ENCODE results near the gene NRXN2. TPM values are rescaled to one million over a fixed set of nuclear protein-coding genes. Genes with fewer than 3 reads are reported as not detected.

Gene NRXN2
- total RNA-seq, 3 donors from 2014 or later: 3.9 to 42.0 (median 6.9) TPM

DNA sequence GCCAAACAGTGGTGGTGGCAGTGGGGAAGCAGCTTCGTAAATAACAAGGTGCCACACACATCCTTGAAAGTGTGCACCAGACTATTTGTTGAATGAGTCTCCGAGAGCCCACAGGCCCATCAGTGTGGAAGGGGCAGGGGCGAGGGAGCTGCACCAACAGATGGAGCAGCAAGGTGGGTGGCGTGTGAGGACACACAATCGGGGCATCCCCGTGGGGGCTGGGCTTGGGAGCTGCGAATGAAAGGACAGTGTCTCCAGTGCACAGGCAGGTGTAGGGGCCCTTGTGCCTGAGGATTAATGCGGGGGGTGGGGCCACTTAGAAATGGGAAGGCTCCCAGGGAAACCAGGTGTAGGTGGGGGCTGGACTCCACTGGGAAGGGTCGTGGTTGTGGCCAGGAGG, 2.8 kb downstream of the NRXN2 start:
- no peak for TF ChIP-seq CTCF (IDR thresholded peaks at IDR 0.05)
- Histone ChIP-seq H3K9me3 (no peaks in the 10 kb centered on the region), H3K4me3 (no peak overlapping the region), H3K4me1 (ENCODE audit: low read depth) (no peaks in the 10 kb centered on the region), H3K36me3 (ENCODE audit: low read depth) (no peaks in the 10 kb centered on the region)
- DNase-seq (no peak), ATAC-seq (no peak)
- intact Hi-C loops (cut with DNase I, micrococcal nuclease): no loop called here

GRCh38 chr11:64719406-64719805, 3.6 kb downstream of the NRXN2 start:
- H3K36me3 ChIP-seq (ENCODE audit: low read depth): no peaks in the 10 kb centered on the region
- no peak overlapping the region for H3K4me3 ChIP-seq
- DNase-seq (no peak), ATAC-seq (no peak)
- no peak for TF ChIP-seq CTCF (IDR thresholded peaks at IDR 0.05)
- no peaks in the 10 kb centered on the region for H3K9me3 ChIP-seq
- H3K4me1 ChIP-seq (ENCODE audit: low read depth): no peaks in the 10 kb centered on the region
- intact Hi-C loops (cut with DNase I, micrococcal nuclease): no loop called here

DNA sequence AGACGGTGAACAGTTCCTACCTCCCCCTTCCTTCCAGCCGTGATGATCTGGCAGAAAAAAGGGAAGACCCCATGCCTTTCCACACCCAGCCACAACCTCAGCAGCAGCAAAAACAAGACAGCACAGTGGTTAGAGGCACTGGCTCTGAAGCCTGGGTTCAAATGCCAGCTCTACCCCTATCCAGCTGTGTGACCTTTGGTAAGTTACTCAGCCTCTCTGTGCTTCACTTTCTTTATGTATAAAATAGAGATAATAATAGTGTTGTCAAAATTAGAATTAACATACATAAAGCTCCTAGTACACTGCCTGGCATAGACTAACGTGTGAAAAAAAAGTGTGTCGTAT, 4.2 kb downstream of the NRXN2 start:
- H3K36me3 ChIP-seq (ENCODE audit: low read depth): no peaks in the 10 kb centered on the region
- TF ChIP-seq CTCF (IDR thresholded peaks at IDR 0.05): no peak
- no peaks in the 10 kb centered on the region for H3K4me1 ChIP-seq (ENCODE audit: low read depth)
- no peak overlapping the region for H3K4me3 ChIP-seq
- H3K9me3 ChIP-seq: no peaks in the 10 kb centered on the region
- no peak for DNase-seq
- intact Hi-C loops (cut with DNase I, micrococcal nuclease): no loop called here
- ATAC-seq: no peak

DNA sequence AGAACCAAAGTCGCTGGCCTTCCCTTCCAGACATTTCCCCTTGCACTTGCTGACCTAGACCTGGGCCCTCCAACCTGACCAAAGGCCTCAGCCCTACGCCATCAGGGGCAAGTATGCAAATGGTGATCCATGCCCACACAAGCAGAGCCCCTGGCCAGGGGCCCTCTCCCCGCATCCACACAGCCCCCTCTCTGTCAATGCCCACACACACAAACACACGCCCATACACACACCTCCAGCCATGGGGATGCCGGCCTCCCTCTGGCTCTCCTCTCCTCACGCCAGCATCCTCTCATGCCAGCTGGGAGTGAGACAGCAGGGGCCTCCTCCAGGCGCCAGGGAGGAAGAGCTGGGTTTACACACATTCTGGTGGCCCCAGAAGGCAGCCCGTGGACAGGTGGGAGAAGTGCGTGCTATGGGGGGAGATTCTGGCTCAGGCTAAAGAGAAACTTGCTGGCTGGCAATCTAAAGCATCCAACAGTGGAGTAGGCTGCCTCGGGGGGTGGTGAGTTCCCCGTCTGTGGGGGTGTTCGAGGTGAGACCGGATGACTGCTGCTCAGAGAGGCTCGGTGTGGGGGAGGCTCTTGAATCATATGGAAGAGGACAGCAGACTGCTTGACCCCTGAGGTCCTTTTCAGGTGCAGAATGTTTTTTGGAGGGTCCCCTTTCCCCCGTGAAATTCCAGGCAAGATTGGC, 4.8 kb downstream of the NRXN2 start:
- Histone ChIP-seq H3K4me1 (ENCODE audit: low read depth) (no peaks in the 10 kb centered on the region), H3K9me3 (no peaks in the 10 kb centered on the region), H3K36me3 (ENCODE audit: low read depth) (no peaks in the 10 kb centered on the region), H3K4me3 (no peak overlapping the region)
- intact Hi-C loops (cut with DNase I, micrococcal nuclease): no loop called here
- no peak for TF ChIP-seq CTCF (IDR thresholded peaks at IDR 0.05)
- ATAC-seq (no peak), DNase-seq (no peak)

GRCh38 chr11:64717268-64717578, 5.8 kb downstream of the NRXN2 start:
- Histone ChIP-seq H3K36me3 (ENCODE audit: low read depth) (no peaks in the 10 kb centered on the region), H3K4me1 (ENCODE audit: low read depth) (no peaks in the 10 kb centered on the region), H3K9me3 (no peaks in the 10 kb centered on the region), H3K4me3 (no peak overlapping the region)
- intact Hi-C loops (cut with DNase I, micrococcal nuclease): no loop called here
- no peak for ATAC-seq
- DNase-seq: no peak
- TF ChIP-seq CTCF (IDR thresholded peaks at IDR 0.05): no peak
